Uterus (tissue), 2 donors: Measurements from ENCODE around the gene ITIH4.
A peak's percentile ranks its signal among the peaks of the same experiment; 100 is the strongest.

Experiments used
- CTCF ChIP-seq, 4 experiments: fragments of 200-600 bp in 2 of 4; fragments of 450-650 bp in 2 of 4; sonication (generic) in 2 of 4; IDR thresholded peaks; one replicate each; pipeline ENCODE4 v1.5.1; 2016 to 2019; ENCODE audit warnings: antibody characterized with exemption in 4 of 4, mild to moderate bottlenecking in 2 of 4, moderate library complexity in 1 of 4
- POLR2A ChIP-seq, 2 donors: fragments of 450-650 bp; IDR thresholded peaks; one replicate each; pipeline ENCODE4 v1.6.1; 2016; ENCODE audit warnings: antibody characterized with exemption in 2 of 2, mild to moderate bottlenecking in 1 of 2, moderate library complexity in 1 of 2

GRCh38 chr3:52845691-52846431 lies 15.4 kb upstream of the ITIH4 start:
- TF ChIP-seq CTCF (IDR thresholded peaks at IDR 0.05) = peak in 2 of 4 experiments; percentile 12 to 36
- no peak for TF ChIP-seq POLR2A (IDR thresholded peaks at IDR 0.05)
